HepG2 (cell line): ENCODE data around the gene GPR4. TPM values are rescaled to one million over a fixed set of nuclear protein-coding genes. Genes with fewer than 3 reads are reported as not detected.

ENCODE experiments used
- ATF1 ChIP-seq: IDR thresholded peaks from 2 replicates; pipeline ENCODE4 v1.6.1; 2016; ENCODE audit warnings: mild to moderate bottlenecking, control low read depth
- ATRX ChIP-seq: sonication (generic); formaldehyde crosslinking; IDR thresholded peaks from 2 replicates; pipeline ENCODE4 v1.4.0; 2020; ENCODE audit warnings: missing genetic modification reagents, borderline replicate concordance
- FLYWCH1 ChIP-seq: sonication (generic); formaldehyde crosslinking; IDR thresholded peaks from 2 replicates; pipeline ENCODE4 v1.8.1; 2023; ENCODE audit warnings: mild to moderate bottlenecking, missing genetic modification reagents
- FOXA1 ChIP-seq, 2 experiments: fragments of 450-650 bp in 1 of 2; sonication (generic) in 1 of 2; formaldehyde crosslinking in 1 of 2; IDR thresholded peaks; 2 replicates each; pipeline versions ENCODE4 v1.4.0 to v1.6.1; 2016 to 2020; ENCODE audit warnings: missing genetic modification reagents in 1 of 2
- IRX3 ChIP-seq: sonication (generic); formaldehyde crosslinking; IDR thresholded peaks from 2 replicates; pipeline ENCODE4 v1.8.1; 2023; ENCODE audit warnings: mild to moderate bottlenecking, low read depth, missing genetic modification reagents, borderline replicate concordance
- KDM3A ChIP-seq: IDR thresholded peaks from 2 replicates; pipeline ENCODE4 v1.6.1; 2018; ENCODE audit warnings: low read depth, missing compliant biosample characterization
- KLF9 ChIP-seq: IDR thresholded peaks from 2 replicates; pipeline ENCODE4 v1.6.1; 2016; ENCODE audit warnings: low read depth
- MIXL1 ChIP-seq: IDR thresholded peaks from 2 replicates; pipeline ENCODE4 v1.6.1; 2016
- PHF21A ChIP-seq: sonication (generic); formaldehyde crosslinking; IDR thresholded peaks from 2 replicates; pipeline ENCODE4 v1.5.0; 2020; ENCODE audit warnings: mild to moderate bottlenecking, missing genetic modification reagents
- REXO4 ChIP-seq: sonication (generic); formaldehyde crosslinking; IDR thresholded peaks from 2 replicates; pipeline ENCODE4 v1.8.0; 2022; ENCODE audit warnings: missing genetic modification reagents, mild to moderate bottlenecking, borderline replicate concordance
- YY1 ChIP-seq: IDR thresholded peaks from 2 replicates; pipeline ENCODE4 v1.6.1; 2011; ENCODE audit warnings: low read length, low read depth, moderate library complexity, mild to moderate bottlenecking; ENCODE audit not compliant: insufficient read depth, insufficient replicate concordance
- ZMYM4 ChIP-seq: sonication (generic); formaldehyde crosslinking; IDR thresholded peaks from 2 replicates; pipeline ENCODE4 v1.8.1; 2023; ENCODE audit warnings: mild to moderate bottlenecking, missing genetic modification reagents
- ZNF253 ChIP-seq: sonication (generic); formaldehyde crosslinking; IDR thresholded peaks from 2 replicates; pipeline ENCODE4 v1.8.0; 2022; ENCODE audit warnings: mild to moderate bottlenecking, missing genetic modification reagents, borderline replicate concordance
- ZNF547 ChIP-seq: sonication (generic); formaldehyde crosslinking; IDR thresholded peaks from 2 replicates; pipeline ENCODE4 v1.5.1; 2020; ENCODE audit warnings: mild to moderate bottlenecking, missing genetic modification reagents
- ZNF615 ChIP-seq: sonication (generic); formaldehyde crosslinking; IDR thresholded peaks from 2 replicates; pipeline ENCODE4 v1.5.0; 2020; ENCODE audit warnings: mild to moderate bottlenecking, missing genetic modification reagents, borderline replicate concordance
- polyA plus RNA-seq, 8 experiments: library from polyadenylated mRNA; depleted of rRNA in 3 of 8; stranded (reverse) in 7 of 8; unstranded in 1 of 8; fragments of >200 nt; fragmentation: Illumina TruSeq in 4 of 8; extraction: Trizol in 4 of 8; gene quantifications; 2 replicates each; pipeline versions ENCODE4 v1.2.1 to v1.2.3, GENCODE V29; 2011 to 2016; ENCODE audit warnings: low read depth in 4 of 8, missing spikeins in 1 of 8, mixed read lengths in 1 of 8; ENCODE audit not compliant: insufficient read depth in 1 of 8
- total RNA-seq, 5 experiments: library from RNA; depleted of rRNA; stranded (reverse); fragments of >200 nt; fragmentation: Illumina TruSeq; extraction: Trizol; gene quantifications; 2 replicates each; pipeline ENCODE4 v1.2.3, GENCODE V29; 2016; ENCODE audit warnings: low read depth in 1 of 5
- TF ChIP-seq, protein P1 (sequence below): sonication (generic); formaldehyde crosslinking; IDR thresholded peaks from 2 replicates; pipeline ENCODE4 v1.4.0; 2020; ENCODE audit warnings: missing genetic modification reagents
- TF ChIP-seq, protein P2 (sequence below): sonication (generic); formaldehyde crosslinking; IDR thresholded peaks from 2 replicates; pipeline ENCODE4 v1.4.0; 2020; ENCODE audit warnings: missing genetic modification reagents, borderline replicate concordance
- TF ChIP-seq, protein P3 (sequence below), 2 experiments: sonication (generic) in 1 of 2; formaldehyde crosslinking in 1 of 2; IDR thresholded peaks; 2 replicates each; pipeline versions ENCODE4 v1.4.0 to v1.6.1; 2018 to 2020; ENCODE audit warnings: missing genetic modification reagents in 2 of 2, borderline replicate concordance in 1 of 2, low read depth in 1 of 2, mild to moderate bottlenecking in 1 of 2, missing biosample characterization in 1 of 2
- TF ChIP-seq, protein P4 (sequence below): sonication (generic); formaldehyde crosslinking; IDR thresholded peaks from 2 replicates; pipeline ENCODE4 v1.4.0; 2020; ENCODE audit warnings: missing genetic modification reagents

The GPR4 gene
- total and polyA plus RNA-seq, 2 of the 13 experiments (the other 11 are each of a cell fraction or from before 2014, with no cell fraction given): 0.15 TPM; not detected in 1

DNA sequence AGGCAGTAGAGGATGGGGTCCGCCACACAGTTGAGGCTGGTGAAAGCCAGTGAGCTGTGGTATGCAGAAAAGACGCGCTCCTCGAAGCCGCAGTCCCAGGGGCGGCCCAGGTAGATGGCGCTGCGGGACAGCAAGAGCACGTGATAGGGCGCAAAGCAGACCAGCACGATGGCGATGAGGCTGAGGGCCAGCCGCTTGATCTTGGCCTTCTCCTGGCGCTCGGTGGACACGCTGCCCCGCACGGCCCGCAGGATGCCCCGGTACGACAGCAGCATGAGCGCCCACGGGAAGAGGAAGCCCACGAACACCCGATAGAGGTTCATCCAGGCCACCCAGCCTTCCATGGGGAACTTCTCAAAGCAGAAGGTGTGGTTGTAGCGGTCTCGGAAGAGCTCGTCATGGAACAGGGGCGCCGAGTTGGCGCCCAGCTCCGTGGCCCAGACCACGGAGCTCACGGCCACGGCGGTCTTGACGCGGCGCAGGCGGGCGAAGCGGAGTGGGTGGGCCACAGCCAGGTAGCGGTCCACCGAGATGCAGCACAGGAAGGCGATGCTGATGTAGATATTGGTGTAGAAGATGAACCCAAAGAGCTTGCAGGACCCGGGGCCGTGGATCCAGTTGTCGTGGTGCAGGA, 10.9 kb downstream of the GPR4 start (continued):
- TF ChIP-seq REXO4 (CRISPR knock-in tag) (no peak), ZNF253 (no peak), ATF1 (no peak), ATRX (CRISPR knock-in tag) (no peak), YY1 (peak; percentile 41), FLYWCH1 (CRISPR knock-in tag) (no peak), IRX3 (CRISPR knock-in tag) (0 out of 2 replicates have a peak, but pooled peaks have one; percentile 36), ZMYM4 (CRISPR knock-in tag) (peak; percentile 74), FOXA1 (IDR thresholded peaks at IDR 0.05) (no peak), FOXA1 (CRISPR knock-in tag; IDR thresholded peaks at IDR 0.05) (peak; percentile 54), ZNF547 (peak; percentile 60; the same call in 1 of the 2 replicates), KDM3A (CRISPR knock-in tag) (peak; percentile 89; the same call in 1 of the 2 replicates), ZNF615 (no peak), MIXL1 (CRISPR knock-in tag) (peak; percentile 75; the same call in 1 of the 2 replicates), KLF9 (CRISPR knock-in tag) (0 out of 2 replicates have a peak, but pooled peaks have one; percentile 73), PHF21A (no peak)
- TF ChIP-seq, protein P1, sequence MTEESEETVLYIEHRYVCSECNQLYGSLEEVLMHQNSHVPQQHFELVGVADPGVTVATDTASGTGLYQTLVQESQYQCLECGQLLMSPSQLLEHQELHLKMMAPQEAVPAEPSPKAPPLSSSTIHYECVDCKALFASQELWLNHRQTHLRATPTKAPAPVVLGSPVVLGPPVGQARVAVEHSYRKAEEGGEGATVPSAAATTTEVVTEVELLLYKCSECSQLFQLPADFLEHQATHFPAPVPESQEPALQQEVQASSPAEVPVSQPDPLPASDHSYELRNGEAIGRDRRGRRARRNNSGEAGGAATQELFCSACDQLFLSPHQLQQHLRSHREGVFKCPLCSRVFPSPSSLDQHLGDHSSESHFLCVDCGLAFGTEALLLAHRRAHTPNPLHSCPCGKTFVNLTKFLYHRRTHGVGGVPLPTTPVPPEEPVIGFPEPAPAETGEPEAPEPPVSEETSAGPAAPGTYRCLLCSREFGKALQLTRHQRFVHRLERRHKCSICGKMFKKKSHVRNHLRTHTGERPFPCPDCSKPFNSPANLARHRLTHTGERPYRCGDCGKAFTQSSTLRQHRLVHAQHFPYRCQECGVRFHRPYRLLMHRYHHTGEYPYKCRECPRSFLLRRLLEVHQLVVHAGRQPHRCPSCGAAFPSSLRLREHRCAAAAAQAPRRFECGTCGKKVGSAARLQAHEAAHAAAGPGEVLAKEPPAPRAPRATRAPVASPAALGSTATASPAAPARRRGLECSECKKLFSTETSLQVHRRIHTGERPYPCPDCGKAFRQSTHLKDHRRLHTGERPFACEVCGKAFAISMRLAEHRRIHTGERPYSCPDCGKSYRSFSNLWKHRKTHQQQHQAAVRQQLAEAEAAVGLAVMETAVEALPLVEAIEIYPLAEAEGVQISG (CRISPR knock-in tag): peak; percentile 75
- TF ChIP-seq, protein P2, sequence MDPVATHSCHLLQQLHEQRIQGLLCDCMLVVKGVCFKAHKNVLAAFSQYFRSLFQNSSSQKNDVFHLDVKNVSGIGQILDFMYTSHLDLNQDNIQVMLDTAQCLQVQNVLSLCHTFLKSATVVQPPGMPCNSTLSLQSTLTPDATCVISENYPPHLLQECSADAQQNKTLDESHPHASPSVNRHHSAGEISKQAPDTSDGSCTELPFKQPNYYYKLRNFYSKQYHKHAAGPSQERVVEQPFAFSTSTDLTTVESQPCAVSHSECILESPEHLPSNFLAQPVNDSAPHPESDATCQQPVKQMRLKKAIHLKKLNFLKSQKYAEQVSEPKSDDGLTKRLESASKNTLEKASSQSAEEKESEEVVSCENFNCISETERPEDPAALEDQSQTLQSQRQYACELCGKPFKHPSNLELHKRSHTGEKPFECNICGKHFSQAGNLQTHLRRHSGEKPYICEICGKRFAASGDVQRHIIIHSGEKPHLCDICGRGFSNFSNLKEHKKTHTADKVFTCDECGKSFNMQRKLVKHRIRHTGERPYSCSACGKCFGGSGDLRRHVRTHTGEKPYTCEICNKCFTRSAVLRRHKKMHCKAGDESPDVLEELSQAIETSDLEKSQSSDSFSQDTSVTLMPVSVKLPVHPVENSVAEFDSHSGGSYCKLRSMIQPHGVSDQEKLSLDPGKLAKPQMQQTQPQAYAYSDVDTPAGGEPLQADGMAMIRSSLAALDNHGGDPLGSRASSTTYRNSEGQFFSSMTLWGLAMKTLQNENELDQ (CRISPR knock-in tag): no peak
- TF ChIP-seq, protein P3, sequence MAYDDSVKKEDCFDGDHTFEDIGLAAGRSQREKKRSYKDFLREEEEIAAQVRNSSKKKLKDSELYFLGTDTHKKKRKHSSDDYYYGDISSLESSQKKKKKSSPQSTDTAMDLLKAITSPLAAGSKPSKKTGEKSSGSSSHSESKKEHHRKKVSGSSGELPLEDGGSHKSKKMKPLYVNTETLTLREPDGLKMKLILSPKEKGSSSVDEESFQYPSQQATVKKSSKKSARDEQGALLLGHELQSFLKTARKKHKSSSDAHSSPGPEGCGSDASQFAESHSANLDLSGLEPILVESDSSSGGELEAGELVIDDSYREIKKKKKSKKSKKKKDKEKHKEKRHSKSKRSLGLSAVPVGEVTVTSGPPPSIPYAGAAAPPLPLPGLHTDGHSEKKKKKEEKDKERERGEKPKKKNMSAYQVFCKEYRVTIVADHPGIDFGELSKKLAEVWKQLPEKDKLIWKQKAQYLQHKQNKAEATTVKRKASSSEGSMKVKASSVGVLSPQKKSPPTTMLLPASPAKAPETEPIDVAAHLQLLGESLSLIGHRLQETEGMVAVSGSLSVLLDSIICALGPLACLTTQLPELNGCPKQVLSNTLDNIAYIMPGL (CRISPR knock-in tag; IDR thresholded peaks at IDR 0.05; ENCODE audit: borderline replicate concordance in 1 of 2, low read depth in 1 of 2): peak; percentile 87 to 98
- TF ChIP-seq, protein P4, sequence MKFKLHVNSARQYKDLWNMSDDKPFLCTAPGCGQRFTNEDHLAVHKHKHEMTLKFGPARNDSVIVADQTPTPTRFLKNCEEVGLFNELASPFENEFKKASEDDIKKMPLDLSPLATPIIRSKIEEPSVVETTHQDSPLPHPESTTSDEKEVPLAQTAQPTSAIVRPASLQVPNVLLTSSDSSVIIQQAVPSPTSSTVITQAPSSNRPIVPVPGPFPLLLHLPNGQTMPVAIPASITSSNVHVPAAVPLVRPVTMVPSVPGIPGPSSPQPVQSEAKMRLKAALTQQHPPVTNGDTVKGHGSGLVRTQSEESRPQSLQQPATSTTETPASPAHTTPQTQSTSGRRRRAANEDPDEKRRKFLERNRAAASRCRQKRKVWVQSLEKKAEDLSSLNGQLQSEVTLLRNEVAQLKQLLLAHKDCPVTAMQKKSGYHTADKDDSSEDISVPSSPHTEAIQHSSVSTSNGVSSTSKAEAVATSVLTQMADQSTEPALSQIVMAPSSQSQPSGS (CRISPR knock-in tag): peak; percentile 66; the same call in 1 of the 2 replicates
